ENCODE measurements around the gene TRAF1. TPM values are rescaled to one million over a fixed set of nuclear protein-coding genes. Genes with fewer than 3 reads are reported as not detected.

The TRAF1 gene
- total and polyA plus RNA-seq, 2 donors (not counting 1 experiment from before 2014, with no cell fraction given): 0.58 to 3.8 TPM

- H3K4me1 ChIP-seq (ENCODE audit: control insufficient read depth, extremely low read depth, insufficient read depth, low read length): peaks cover 6% of the 10 kb centered on the region
Measured at GRCh38 chr9:120920806-120921178, 5.8 kb downstream of the TRAF1 start.

GRCh38 chr9:120919843-120920805, 6.5 kb downstream of the TRAF1 start:
- H2AFZ ChIP-seq (ENCODE audit: low read length): no peak overlapping the region
- peaks cover 6% of the 10 kb centered on the region for H3K4me1 ChIP-seq (ENCODE audit: control insufficient read depth, extremely low read depth, insufficient read depth, low read length)
- no peak overlapping the region for H3K4me3 ChIP-seq (replicated peaks in 1 of 4; ENCODE audit: control extremely low read depth in 1 of 4, insufficient read depth in 1 of 4, low read depth in 3 of 4, low read length in 4 of 4)
- no peak for DNase-seq (ENCODE audit: low read depth in 2 of 2)
- no peak overlapping the region for H3K4me2 ChIP-seq (ENCODE audit: extremely low read depth, insufficient read depth, low read length)
- H3K27me3 ChIP-seq (ENCODE audit: control insufficient read depth, insufficient read depth, low read length): no peaks in the 10 kb centered on the region
- no peaks in the 10 kb centered on the region for H4K20me1 ChIP-seq (ENCODE audit: control insufficient read depth, extremely low read depth, insufficient read depth, low read length)
- H3K27ac ChIP-seq (ENCODE audit: insufficient read depth, low read length): no peak overlapping the region
- H3K79me2 ChIP-seq (ENCODE audit: control insufficient read depth, insufficient read depth, low read length): no peaks in the 10 kb centered on the region
- no peak overlapping the region for H3K9ac ChIP-seq (ENCODE audit: insufficient read depth, low read length)
- no peaks in the 10 kb centered on the region for H3K9me3 ChIP-seq (ENCODE audit: control insufficient read depth, insufficient read depth, low read depth, low read length)
- TF ChIP-seq EZH2 (IDR thresholded peaks at IDR 0.05; ENCODE audit: low read length, missing control alignments): no peak
- H3K36me3 ChIP-seq (ENCODE audit: control insufficient read depth, insufficient read depth, low read length): no peaks in the 10 kb centered on the region

More at GRCh38 chr9:120920806-120921178, 5.8 kb downstream of the TRAF1 start:
- Histone ChIP-seq H3K4me3 (replicated peaks in 1 of 4; ENCODE audit: control extremely low read depth in 1 of 4, insufficient read depth in 1 of 4, low read depth in 3 of 4, low read length in 4 of 4) (no peak overlapping the region), H3K27me3 (ENCODE audit: control insufficient read depth, insufficient read depth, low read length) (no peaks in the 10 kb centered on the region), H3K36me3 (ENCODE audit: control insufficient read depth, insufficient read depth, low read length) (no peaks in the 10 kb centered on the region), H3K9ac (ENCODE audit: insufficient read depth, low read length) (no peak overlapping the region), H4K20me1 (ENCODE audit: control insufficient read depth, extremely low read depth, insufficient read depth, low read length) (no peaks in the 10 kb centered on the region), H3K4me2 (ENCODE audit: extremely low read depth, insufficient read depth, low read length) (no peak overlapping the region), H3K79me2 (ENCODE audit: control insufficient read depth, insufficient read depth, low read length) (no peaks in the 10 kb centered on the region), H2AFZ (ENCODE audit: low read length) (no peak overlapping the region), H3K9me3 (ENCODE audit: control insufficient read depth, insufficient read depth, low read depth, low read length) (no peaks in the 10 kb centered on the region), H3K27ac (ENCODE audit: insufficient read depth, low read length) (no peak overlapping the region)
- no peak for DNase-seq (ENCODE audit: low read depth in 2 of 2)
- TF ChIP-seq EZH2 (IDR thresholded peaks at IDR 0.05; ENCODE audit: low read length, missing control alignments) (no peak), CTCF (conservative IDR thresholded peaks at IDR 0.05 in 1 of 2, IDR thresholded peaks at IDR 0.05 in 1 of 2; ENCODE audit: low read depth in 1 of 2, low read length in 2 of 2) (no peak)

GRCh38 chr9:120918931-120919842, 7.4 kb downstream of the TRAF1 start:
- H3K4me2 ChIP-seq (ENCODE audit: extremely low read depth, insufficient read depth, low read length): no peak overlapping the region

More at GRCh38 chr9:120918931-120919842, 7.4 kb downstream of the TRAF1 start:
- Histone ChIP-seq H3K4me3 (replicated peaks in 1 of 4; ENCODE audit: control extremely low read depth in 1 of 4, insufficient read depth in 1 of 4, low read depth in 3 of 4, low read length in 4 of 4) (no peak overlapping the region), H3K4me1 (ENCODE audit: control insufficient read depth, extremely low read depth, insufficient read depth, low read length) (peaks cover 6% of the 10 kb centered on the region), H4K20me1 (ENCODE audit: control insufficient read depth, extremely low read depth, insufficient read depth, low read length) (no peaks in the 10 kb centered on the region), H3K9me3 (ENCODE audit: control insufficient read depth, insufficient read depth, low read depth, low read length) (no peaks in the 10 kb centered on the region), H3K36me3 (ENCODE audit: control insufficient read depth, insufficient read depth, low read length) (no peaks in the 10 kb centered on the region), H3K27me3 (ENCODE audit: control insufficient read depth, insufficient read depth, low read length) (no peaks in the 10 kb centered on the region), H2AFZ (ENCODE audit: low read length) (no peak overlapping the region), H3K79me2 (ENCODE audit: control insufficient read depth, insufficient read depth, low read length) (no peaks in the 10 kb centered on the region), H3K9ac (ENCODE audit: insufficient read depth, low read length) (no peak overlapping the region), H3K27ac (ENCODE audit: insufficient read depth, low read length) (no peak overlapping the region)
- no peak for DNase-seq (ENCODE audit: low read depth in 2 of 2)
- TF ChIP-seq CTCF (conservative IDR thresholded peaks at IDR 0.05 in 1 of 2, IDR thresholded peaks at IDR 0.05 in 1 of 2; ENCODE audit: low read depth in 1 of 2, low read length in 2 of 2) (no peak), EZH2 (IDR thresholded peaks at IDR 0.05; ENCODE audit: low read length, missing control alignments) (no peak)
